NCI-H345 treated with DMSO at 0.1 percent for 48 hours (cell line): Measurements from ENCODE around the gene UNCX.
"Not testable (repeated sequence)": the region's sequence is repeated elsewhere in the genome, so short reads cannot be mapped to it uniquely, and the experiment has no call there.

Source experiments
- DNase-seq: peaks from one replicate; lab custom pipeline; 2025; ENCODE audit not compliant: unreplicated experiment; lab: John Stamatoyannopoulos, UW

Gene UNCX

DNA sequence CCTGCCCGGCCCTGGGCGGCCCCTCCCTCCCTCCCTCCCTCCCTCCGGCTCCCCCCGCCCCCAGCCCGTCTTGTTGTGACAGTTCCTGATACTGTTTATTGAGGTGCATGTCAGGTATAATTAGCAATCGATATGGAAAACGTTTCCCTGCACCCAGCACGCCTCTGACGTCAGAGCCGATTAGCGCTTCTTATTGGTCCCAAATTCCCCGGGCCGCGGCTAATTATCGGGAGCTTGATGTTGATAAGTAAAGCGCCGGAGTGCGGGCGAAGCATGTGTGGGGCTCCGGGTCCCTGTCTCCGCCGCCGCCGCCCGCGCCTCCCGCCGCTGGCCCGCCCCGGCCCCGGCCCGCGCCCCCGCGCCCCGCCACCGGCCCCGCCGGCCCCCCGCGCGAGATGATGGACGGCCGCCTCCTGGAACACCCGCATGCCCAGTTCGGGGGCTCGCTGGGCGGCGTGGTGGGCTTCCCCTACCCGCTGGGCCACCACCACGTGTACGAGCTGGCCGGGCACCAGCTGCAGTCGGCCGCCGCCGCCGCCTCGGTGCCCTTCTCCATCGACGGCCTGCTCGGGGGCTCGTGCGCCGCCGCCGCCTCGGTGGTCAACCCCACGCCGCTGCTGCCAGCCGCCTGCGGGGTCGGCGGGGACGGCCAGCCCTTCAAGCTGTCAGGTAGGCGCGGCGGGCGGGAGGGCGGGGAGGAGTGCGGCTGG is at the start of gene UNCX:
UNCX (plus strand) TSS at position 250 of the 710 bp plus-strand sequence; CDS start at position 396, 146 bp downstream.
- no peak for DNase-seq

DNA sequence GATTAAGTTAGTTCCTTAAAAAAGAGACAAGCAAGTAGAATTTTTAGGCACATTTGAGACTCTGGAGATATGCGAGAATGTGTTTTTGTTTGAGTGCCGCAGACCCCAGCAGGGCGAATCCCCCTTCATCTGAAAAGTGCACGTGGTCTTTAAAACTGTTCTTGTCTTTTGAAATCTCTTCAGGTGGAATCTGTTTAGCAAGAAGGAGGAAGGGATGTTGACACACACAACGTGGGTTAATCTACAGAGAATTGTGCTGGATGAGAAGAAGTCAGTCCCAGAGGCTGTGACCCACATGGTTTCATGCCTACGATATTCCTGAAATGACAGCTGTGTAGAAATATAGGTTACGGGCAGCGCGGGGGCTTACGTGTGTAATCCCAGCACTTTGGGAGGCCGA is 45.5 kb upstream of the UNCX start:
- DNase-seq, result no peak

DNA sequence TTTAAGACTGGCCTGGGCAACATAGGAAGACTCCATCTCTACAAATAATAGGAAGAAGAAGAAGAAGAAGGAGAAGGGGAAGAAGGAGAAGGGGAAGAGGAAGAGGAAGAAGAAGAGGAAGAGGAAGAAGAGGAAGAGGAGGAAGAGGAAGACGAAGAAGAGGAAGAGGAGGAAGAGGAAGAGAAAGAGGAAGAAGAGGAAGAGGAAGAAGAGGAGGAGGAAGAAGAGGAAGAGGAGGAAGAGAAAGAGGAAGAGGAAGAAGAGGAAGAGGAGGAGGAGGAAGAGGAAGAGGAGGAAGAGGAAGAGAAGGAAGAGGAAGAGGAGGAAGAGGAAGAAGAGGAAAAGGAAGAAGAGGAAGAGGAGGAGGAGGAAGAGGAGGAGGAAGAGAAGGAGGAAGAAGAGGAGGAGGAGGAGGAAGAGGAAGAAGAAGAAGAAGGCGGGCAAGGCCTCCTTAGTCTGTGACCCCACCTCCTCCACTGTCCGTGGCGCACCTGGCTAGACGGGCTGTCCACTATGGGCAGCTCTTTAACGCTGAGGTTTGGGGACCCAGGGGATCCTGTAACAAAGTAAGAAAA is 43.9 kb upstream of the UNCX start:
- DNase-seq, result no peak

DNA sequence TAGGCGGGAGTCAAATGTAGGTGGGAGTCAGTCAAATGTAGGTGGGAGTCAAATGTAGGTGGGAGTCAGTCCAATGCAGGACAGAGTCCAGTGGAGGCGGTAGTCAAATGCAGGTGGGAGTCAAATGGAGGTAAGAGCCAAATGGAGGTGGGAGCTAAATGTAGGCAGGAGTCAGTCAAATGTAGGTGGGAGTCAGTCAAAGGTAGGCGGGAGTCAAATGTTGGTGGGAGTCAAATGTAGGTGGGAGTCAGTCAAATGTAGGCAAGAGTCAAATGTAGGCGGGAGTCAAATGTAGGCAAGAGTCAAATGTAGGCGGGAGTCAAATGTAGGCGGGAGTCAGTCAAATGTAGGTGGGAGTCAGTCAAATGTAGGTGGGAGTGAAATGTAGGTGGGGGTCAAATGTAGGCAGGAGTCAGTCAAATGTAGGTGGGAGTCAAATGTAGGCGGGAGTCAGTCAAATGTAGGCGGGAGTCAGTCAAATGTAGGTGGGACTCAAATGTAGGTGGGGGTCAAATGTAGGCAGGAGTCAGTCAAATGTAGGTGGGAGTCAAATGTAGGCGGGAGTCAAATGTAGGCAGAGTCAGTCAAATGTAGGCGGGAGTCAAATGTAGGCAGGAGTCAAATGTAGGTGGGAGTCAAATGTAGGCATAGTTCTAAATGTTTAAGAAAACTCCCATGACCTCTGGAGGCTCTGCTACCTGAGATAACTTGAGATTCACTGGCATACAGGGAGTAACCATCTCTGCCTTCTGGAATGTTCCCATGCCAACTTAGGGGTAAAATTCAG is 42.5 kb upstream of the UNCX start:
- no peak for DNase-seq

DNA sequence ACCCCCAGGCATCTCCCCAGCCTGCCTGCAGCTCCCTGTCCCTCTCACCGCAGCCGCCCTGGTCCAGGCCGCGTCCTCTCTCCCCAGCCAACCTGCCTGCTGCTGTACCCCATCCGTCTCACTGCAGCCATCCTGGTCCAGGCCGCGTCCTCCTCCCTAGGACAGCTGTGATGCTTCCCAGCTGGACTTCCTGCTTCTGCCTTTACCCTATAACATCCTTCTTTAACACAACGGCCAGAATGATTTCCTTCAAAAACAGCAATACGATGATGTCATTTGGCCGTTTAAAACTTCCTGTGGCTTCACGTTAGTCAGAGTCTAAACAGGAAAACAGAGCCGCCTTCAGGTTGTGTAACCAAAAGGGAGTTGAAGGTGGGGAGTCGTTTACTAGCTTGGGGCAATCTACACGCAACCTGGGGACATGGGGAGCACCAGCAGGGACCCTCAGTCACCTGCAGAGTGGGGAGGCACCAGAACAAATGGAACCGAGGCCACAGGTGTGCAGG is 40.4 kb upstream of the UNCX start:
- no peak for DNase-seq

DNA sequence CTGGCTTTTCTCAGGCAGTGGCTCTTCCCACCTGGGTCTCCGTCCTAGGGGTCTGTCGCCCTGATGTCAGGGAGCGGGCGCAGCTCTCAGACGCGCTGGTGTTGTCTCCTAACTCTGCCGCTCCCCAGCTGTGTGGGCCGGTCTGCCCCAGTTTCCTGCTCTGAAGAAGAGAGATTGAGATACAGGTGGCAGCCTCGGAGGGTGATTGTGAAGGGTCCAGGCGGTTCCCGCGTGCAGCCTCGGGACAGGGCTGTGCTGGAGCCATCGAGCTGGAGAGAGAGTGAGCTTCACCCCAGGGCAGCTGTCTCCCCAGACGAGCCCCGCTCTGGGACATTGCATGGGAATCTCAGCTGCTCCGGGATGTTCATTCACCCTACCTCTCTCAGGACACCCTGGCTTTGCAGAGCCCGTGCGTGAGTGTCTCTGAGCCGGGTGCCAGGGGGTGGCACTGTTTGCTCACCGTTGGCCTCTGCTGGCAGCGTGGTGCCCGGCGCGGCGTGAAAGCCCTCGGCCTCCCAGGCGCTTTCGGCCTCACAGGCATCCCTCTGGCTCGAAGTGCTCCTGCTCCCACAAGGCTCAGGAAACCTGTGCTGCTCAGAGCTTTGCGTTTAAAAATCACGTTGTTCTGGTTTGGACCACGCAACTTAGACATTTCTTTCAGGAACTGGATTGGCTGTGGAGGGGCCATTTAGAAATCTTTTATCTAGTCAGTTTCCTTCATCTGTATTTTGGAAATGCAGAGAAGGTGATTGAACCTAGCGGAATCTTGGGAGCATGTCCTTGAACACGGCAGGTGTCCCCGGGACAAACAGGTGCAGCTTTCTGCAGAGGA is 38.9 kb upstream of the UNCX start:
- DNase-seq, result peak; percentile 22

DNA sequence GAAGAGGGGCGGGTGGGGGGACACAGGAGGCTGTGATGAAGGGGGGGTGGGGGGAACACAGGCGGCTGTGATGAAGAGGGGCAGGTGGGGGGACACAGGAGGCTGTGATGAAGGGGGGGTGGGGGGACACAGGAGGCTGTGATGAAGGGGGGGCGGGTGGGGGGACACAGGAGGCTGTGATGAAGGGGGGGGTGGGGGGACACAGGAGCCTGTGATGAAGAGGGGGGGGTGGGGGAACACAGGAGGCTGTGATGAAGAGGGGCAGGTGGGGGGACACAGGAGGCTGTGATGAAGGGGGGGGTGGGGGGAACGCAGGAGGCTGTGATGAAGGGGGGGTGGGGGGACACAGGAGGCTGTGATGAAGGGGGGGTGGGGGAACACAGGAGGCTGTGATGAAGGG is 36.2 kb upstream of the UNCX start:
- not testable (repeated sequence) for DNase-seq

DNA sequence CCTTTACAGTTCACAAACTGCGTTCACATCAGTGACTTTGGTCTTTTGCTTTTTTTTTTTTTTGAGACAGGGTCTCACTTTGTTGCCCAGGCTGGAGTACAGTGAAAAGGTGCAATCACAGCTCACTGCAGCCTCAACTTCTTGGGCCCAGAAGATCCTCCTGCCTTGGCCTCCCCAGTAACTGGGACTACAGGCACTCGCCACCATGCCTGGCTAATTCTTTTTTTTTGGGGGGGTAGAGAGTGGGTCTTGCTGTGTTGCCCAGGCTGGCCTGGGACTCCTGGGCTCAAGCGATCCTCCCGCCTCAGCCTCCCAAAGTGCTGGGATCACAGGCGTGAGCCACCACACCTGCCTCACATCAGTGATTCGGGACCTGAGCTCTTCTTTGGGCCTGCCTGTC is 35.7 kb upstream of the UNCX start:
- no peak for DNase-seq

DNA sequence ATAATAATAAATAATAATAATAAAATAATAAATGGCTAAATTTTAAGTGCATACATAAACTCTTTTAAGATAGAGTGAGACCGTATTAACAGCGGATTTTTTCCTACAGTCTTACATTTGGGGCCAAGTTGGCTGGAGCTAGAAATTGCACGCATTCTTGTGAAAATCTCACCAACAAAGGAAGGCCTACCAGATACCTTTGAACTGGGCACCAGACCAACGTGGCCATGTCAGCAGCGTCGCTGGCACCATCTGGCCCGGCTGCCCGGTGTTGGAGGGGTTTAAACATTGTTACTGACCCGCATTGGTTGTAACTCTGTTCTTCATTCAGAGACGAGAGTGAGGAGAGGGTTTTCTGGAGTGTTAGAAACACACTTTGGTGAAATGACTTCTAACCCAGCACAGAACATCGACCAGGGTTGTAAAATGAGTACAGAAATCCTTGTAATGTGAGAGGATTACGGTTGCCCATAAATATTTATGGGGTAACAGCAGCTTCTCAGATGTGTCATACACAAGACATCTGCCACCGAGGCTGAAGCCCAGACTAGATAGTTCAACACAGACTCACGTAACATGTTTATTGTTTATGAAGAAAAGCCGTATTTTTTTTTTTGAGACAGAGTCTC is 34.6 kb upstream of the UNCX start:
- no peak for DNase-seq

DNA sequence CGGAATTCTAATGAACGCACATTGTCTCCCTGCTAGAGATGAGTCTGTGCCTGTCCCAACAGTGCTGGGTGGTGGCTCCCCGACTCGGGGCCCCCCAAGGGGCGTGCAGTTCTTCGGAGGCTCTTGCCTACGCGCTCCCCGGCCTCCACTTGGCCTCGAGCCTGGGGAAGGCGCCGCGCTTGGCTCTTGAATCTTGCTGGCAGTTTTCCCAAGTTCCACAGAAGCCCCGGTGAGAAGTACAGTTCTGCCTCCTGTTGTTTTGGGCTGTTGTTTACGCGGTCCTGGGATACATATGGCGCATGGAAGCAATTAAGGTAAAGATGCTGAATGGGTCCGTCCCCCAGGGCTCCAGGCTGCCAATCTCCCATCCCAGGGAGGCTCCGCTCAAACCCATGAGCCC is 32.6 kb upstream of the UNCX start:
- DNase-seq, result no peak

DNA sequence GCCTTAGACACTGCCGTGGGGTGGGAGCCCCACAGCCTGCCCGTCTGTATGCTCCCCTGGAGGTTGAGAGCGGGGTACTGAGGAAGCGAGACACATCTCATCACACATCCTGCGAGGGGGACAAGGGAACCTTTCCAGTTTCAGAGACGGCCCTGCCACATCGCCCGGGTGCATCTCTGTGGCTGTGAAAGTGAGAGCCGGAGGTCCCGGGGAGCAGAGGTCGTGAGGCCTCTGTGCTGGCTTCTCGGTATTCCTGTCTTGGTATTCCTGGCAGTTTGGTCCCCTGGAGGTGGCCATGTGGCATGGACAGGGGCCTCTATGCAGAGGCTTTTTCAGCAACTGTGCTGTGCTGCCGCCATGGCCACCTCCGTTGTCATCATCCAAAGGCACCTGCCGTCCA is 30.8 kb upstream of the UNCX start:
- DNase-seq, result no peak

DNA sequence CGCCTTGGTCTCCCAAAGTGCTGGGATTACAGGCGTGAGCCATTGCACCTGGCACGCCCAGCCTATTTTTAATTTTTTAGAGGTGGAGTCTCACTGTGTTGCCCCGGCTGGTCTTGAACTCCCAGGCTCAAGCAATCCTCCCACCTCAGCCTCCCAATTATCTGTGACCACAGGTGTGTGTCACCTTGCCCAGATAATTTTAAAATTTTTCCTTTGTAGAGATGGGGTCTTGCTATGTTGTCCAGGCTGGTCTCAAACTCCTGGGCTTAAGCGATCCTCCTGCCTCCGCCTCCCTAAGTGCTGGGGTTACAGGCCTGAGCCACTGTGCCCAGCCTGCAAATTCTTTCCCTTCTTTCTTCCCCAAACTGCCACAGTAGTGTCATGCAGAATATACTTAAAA is 29.8 kb upstream of the UNCX start:
- not testable (repeated sequence) for DNase-seq

DNA sequence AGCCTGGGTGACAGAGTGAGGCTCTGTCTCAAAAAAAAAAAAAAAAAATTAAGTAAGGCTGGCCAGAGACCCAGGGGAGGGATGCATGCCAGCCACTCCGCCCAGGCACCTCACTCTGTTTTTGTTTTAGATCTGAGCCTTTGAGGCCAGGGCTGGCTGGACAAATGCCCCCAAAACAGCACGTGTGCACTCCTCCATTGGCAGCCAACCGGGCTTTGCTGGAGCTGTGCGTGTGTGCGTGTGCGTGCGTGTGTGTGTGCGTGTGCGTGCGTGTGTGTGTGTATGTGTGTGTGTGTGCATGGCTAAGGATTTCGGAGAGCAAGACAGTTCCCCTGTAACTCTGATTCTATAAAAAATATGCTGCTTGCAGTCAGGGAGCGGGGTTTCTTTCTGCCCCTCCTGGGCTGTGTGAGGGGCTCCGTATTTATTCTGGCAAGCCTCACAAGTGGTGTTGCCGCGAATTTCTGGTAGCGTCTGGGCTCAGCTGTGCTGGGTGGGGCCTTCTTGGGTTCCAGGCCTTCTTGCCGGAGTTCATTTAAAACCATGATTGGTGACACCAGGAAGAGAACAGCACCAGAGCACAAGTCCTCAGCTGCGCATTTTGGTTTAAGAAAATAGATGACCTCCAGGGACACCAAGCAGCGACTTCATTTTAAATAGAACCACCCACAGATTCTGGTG is 28.1 kb upstream of the UNCX start:
- no peak for DNase-seq

DNA sequence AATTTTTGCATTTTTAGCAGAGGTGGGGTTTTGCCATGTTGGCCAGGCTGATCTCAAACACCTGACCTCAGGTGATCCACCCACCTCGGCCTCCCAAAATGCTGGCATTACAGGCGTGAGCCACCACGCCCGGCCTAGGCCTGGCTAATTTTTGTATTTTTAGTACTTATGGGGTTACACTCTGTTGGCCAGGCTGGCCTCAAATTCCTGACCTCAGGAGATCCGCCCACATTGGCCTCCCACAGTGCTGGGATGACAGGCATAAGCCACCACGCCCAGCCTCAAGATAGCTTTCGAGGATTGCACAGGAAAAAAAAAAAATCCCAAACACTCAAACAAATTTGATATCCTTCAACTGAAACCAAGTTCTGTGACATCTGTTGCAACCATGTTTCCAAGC is 26.9 kb upstream of the UNCX start:
- not testable (repeated sequence) for DNase-seq

DNA sequence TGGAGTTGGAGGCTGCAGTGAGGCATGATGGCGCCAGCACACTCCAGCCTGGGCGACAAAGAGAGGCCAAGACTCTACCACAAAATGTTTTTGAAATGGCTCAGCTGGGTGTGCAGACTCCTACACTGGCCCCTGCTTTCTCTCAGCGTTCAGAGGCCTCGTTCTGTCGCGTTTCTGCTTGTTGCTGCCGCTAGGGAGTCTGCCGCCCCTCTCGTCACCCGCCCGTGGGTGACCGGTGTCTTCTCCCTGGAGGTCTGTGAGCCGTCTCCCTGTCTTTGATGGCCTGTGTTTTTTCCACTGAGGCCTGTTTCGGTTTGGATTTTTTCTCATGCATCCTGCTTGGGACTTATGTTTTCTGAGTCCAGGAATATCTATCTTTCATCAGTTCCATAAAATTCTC is 23.6 kb upstream of the UNCX start:
- no peak for DNase-seq

DNA sequence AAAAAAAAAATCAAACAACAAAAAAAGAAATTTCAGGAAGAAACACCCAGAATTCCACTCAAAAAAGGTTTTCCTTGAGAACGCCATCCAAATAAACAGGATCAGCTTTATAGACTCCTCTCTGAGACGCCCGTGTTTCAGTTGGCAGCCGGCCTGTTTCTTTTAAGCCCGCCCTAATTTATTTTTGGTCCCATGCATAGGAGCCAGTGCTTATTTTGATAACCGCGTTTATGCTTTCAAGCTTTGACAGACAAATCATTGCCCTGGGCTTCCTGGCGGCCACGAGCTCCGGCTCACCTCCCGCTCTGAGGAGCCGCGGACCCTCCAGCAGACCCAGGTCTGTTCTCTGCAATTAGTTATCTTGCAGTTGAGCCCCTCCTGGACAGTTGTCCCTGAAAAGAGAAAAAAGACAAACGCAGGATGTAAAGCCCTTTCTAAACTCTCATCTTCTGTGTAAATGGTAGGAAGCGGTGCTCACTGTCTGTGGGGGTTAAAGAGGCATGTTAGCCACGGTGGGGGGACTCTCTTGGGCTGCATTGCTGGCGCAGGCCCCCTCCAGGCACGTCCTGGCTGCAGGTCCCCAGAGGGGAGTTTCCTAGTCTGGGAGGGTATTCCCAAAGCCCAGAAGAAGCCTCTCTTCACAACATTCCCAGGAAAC is 22.2 kb upstream of the UNCX start:
- no peak for DNase-seq

DNA sequence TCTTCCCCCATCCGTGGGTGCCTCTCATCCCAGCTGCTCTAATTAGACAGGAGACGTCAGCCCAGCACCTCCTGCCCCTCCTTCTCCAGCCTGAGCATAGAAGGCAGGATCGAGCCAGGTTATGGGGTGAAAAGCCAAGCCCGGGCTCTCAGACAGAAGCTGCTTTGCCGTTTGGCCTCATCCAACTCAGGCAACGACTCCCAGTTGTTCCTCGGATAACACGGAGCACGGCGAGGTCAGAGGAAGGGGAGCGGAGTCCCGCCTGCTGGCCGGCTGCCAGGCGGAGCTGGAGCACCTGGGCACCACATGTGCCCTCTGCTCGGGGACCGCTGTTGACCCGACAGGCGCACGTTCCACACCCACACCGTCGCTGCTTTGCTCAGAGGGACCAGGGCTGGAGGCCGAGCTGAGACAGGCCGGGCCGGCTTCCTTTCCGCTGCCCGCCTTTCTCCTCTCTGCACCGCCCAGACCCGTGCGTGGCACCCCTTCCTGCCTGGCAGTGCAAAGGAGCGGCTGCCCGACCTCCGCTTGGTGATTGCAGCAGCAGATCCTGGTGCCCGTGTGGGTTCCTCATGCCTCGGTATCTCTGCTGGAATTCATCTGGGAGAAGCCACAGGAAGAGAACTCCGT is 21.6 kb upstream of the UNCX start:
- DNase-seq, result no peak

DNA sequence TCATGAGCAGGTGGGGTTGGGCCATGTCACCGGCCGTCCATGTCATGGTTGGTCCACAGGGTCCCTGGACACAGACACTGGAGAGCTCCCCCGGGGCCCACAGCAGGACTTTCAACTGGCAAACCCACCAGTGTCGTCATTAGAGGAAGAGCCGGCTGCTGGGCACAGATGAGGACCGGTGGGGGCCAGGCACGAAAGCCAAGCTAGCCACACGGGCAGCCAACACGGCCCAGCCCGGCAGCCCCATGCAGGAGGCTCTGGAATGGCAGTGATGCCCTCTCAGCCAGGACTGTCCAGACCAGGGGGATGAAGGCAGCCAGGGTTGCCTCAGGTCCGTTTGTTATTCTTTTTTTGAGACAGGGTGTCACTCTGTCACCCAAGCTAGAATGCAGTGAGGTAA is 21.1 kb upstream of the UNCX start:
- no peak for DNase-seq

DNA sequence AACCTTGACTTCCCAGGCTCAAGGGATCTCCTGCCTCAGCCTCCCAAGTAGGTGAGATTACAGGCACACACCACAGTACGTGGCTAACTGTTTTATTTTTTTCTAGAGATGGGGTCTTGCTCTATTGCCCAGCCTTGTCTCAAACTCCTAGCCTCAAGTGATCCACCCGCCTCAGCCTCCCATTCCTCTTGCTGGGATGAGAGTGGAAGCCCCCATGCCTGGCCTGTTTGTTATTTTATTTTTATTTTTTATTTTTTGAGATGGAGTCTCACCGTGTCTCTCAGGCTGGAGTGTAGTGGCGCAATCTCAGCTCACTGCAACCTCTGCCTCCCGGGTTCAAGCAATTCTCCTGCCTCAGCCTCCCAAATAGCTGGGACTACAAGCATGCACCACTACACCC is 20.6 kb upstream of the UNCX start:
- DNase-seq, result not testable (repeated sequence)
